ENCODE results near the gene CCL11. TPM values are rescaled to one million over a fixed set of nuclear protein-coding genes. Genes with fewer than 3 reads are reported as not detected.

Gene CCL11
- total and polyA plus RNA-seq, 2 experiments from 2014 or later, result not detected

DNA sequence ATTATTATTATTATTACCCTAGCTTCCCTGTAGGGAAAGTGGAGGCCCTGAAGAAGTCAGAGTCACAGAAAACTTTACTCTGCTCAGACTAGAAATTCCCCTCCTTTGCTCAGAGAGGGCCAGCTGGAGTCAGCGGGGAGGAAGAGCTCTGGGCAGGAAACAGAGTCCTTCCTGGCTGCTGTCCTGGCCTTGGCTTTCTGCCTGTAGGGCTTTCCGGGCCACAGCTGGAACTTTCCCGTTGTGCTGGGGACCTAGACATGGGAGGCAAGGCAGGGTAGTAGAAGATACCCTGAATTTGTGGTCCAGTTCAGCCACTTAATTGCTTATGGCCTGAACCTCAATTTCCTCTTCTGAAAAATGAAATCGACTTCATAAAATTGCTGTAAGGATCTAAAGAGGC is 44.5 kb upstream of the CCL11 start (continued):
- no peak for TF ChIP-seq REST (IDR thresholded peaks at IDR 0.05; ENCODE audit: unreplicated experiment)
- no peak for TF ChIP-seq EZH2phosphoT487 (IDR thresholded peaks at IDR 0.05; ENCODE audit: unreplicated experiment)
- TF ChIP-seq POLR2AphosphoS5 (IDR thresholded peaks at IDR 0.05; ENCODE audit: low read depth), result no peak
- TF ChIP-seq EZH2 (IDR thresholded peaks at IDR 0.05; ENCODE audit: low read depth, unreplicated experiment), result no peak
- TF ChIP-seq NANOG (IDR thresholded peaks at IDR 0.05; ENCODE audit: borderline replicate concordance), result no peak
- TF ChIP-seq STAT1 (IDR thresholded peaks at IDR 0.05; ENCODE audit: unreplicated experiment), result no peak
- TF ChIP-seq, protein P1, sequence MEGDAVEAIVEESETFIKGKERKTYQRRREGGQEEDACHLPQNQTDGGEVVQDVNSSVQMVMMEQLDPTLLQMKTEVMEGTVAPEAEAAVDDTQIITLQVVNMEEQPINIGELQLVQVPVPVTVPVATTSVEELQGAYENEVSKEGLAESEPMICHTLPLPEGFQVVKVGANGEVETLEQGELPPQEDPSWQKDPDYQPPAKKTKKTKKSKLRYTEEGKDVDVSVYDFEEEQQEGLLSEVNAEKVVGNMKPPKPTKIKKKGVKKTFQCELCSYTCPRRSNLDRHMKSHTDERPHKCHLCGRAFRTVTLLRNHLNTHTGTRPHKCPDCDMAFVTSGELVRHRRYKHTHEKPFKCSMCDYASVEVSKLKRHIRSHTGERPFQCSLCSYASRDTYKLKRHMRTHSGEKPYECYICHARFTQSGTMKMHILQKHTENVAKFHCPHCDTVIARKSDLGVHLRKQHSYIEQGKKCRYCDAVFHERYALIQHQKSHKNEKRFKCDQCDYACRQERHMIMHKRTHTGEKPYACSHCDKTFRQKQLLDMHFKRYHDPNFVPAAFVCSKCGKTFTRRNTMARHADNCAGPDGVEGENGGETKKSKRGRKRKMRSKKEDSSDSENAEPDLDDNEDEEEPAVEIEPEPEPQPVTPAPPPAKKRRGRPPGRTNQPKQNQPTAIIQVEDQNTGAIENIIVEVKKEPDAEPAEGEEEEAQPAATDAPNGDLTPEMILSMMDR (conservative IDR thresholded peaks at IDR 0.05; ENCODE audit: low read depth in 2 of 2), result no peak
- no peak for TF ChIP-seq CREB1 (CRISPR knock-in tag; IDR thresholded peaks at IDR 0.05; ENCODE audit: low read depth)
- no peak for TF ChIP-seq ETS1 (IDR thresholded peaks at IDR 0.05)
- TF ChIP-seq ZNF114 (CRISPR knock-in tag; IDR thresholded peaks at IDR 0.05), result no peak

- H3F3A ChIP-seq (replicated peaks; ENCODE audit: low read depth), result no peaks in the 10 kb centered on the region
- no peak overlapping the region for H3K27ac Mint-ChIP-seq
- no peak overlapping the region for H2AFZ ChIP-seq
- H3K79me2 ChIP-seq (replicated peaks; ENCODE audit: insufficient read depth), result no peaks in the 10 kb centered on the region
- peaks cover 9% of the 10 kb centered on the region; the same call in 1 of the 2 replicates for H3K9me2 ChIP-seq (ENCODE audit: insufficient read depth)
- ATAC-seq (no peak; the same call in 2 of the 3 replicates), DNase-seq (ENCODE audit: low spot score) (no peak)
- H3K4me3 ChIP-seq, result no peak overlapping the region
- H3K4me2 ChIP-seq, result no peak overlapping the region; the same call in 1 of the 2 replicates
- no peaks in the 10 kb centered on the region for H3K36me3 Mint-ChIP-seq (ENCODE audit: low read depth)
- no peaks in the 10 kb centered on the region for H3K9me3 Mint-ChIP-seq
- no peak overlapping the region for H3K27ac ChIP-seq (ENCODE audit: low read depth)
- peaks cover 14% of the 10 kb centered on the region for H3K4me1 ChIP-seq (ENCODE audit: insufficient read depth)
- no peaks in the 10 kb centered on the region for H3K36me3 ChIP-seq (ENCODE audit: insufficient read depth)
- no peak overlapping the region for H3K4me3 Mint-ChIP-seq
- H4K20me1 ChIP-seq (replicated peaks; ENCODE audit: insufficient read depth), result no peaks in the 10 kb centered on the region
- peaks cover 2% of the 10 kb centered on the region for H3K27me3 Mint-ChIP-seq (ENCODE audit: insufficient read depth, low read depth, poor library complexity)
- no peaks in the 10 kb centered on the region for H3K27me3 ChIP-seq (ENCODE audit: insufficient read depth)
- peaks cover 13% of the 10 kb centered on the region for H3K4me1 Mint-ChIP-seq
- TF ChIP-seq, protein P2, sequence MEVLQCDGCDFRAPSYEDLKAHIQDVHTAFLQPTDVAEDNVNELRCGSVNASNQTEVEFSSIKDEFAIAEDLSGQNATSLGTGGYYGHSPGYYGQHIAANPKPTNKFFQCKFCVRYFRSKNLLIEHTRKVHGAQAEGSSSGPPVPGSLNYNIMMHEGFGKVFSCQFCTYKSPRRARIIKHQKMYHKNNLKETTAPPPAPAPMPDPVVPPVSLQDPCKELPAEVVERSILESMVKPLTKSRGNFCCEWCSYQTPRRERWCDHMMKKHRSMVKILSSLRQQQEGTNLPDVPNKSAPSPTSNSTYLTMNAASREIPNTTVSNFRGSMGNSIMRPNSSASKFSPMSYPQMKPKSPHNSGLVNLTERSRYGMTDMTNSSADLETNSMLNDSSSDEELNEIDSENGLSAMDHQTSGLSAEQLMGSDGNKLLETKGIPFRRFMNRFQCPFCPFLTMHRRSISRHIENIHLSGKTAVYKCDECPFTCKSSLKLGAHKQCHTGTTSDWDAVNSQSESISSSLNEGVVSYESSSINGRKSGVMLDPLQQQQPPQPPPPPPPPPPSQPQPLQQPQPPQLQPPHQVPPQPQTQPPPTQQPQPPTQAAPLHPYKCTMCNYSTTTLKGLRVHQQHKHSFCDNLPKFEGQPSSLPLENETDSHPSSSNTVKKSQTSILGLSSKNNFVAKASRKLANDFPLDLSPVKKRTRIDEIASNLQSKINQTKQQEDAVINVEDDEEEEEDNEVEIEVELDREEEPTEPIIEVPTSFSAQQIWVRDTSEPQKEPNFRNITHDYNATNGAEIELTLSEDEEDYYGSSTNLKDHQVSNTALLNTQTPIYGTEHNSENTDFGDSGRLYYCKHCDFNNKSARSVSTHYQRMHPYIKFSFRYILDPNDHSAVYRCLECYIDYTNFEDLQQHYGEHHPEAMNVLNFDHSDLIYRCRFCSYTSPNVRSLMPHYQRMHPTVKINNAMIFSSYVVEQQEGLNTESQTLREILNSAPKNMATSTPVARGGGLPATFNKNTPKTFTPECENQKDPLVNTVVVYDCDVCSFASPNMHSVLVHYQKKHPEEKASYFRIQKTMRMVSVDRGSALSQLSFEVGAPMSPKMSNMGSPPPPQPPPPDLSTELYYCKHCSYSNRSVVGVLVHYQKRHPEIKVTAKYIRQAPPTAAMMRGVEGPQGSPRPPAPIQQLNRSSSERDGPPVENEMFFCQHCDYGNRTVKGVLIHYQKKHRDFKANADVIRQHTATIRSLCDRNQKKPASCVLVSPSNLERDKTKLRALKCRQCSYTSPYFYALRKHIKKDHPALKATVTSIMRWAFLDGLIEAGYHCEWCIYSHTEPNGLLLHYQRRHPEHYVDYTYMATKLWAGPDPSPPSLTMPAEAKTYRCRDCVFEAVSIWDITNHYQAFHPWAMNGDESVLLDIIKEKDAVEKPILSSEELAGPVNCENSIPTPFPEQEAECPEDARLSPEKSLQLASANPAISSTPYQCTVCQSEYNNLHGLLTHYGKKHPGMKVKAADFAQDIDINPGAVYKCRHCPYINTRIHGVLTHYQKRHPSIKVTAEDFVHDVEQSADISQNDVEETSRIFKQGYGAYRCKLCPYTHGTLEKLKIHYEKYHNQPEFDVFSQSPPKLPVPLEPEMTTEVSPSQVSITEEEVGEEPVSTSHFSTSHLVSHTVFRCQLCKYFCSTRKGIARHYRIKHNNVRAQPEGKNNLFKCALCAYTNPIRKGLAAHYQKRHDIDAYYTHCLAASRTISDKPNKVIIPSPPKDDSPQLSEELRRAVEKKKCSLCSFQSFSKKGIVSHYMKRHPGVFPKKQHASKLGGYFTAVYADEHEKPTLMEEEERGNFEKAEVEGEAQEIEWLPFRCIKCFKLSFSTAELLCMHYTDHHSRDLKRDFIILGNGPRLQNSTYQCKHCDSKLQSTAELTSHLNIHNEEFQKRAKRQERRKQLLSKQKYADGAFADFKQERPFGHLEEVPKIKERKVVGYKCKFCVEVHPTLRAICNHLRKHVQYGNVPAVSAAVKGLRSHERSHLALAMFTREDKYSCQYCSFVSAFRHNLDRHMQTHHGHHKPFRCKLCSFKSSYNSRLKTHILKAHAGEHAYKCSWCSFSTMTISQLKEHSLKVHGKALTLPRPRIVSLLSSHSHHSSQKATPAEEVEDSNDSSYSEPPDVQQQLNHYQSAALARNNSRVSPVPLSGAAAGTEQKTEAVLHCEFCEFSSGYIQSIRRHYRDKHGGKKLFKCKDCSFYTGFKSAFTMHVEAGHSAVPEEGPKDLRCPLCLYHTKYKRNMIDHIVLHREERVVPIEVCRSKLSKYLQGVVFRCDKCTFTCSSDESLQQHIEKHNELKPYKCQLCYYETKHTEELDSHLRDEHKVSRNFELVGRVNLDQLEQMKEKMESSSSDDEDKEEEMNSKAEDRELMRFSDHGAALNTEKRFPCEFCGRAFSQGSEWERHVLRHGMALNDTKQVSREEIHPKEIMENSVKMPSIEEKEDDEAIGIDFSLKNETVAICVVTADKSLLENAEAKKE (CRISPR knock-in tag; IDR thresholded peaks at IDR 0.05), result no peak
- TF ChIP-seq POLR2AphosphoS5 (IDR thresholded peaks at IDR 0.05; ENCODE audit: low read depth) (no peak), JUNB (IDR thresholded peaks at IDR 0.05; ENCODE audit: unreplicated experiment) (no peak)
These were observed 42.8 kb upstream of the CCL11 start for GRCh38 chr17:34242587-34243363.
